GM21447 (cell line): ENCODE data around the gene B2M.
A peak's percentile ranks its signal among the peaks of the same experiment; 100 is the strongest.
"Not testable (repeated sequence)": the region's sequence is repeated elsewhere in the genome, so short reads cannot be mapped to it uniquely, and the experiment has no call there.

ENCODE experiments used
- ATAC-seq: cut with Tn5 transposase; IDR thresholded peaks from one replicate; pipeline ENCODE4 v1.9.1; 2021; ENCODE audit not compliant: unreplicated experiment

Gene B2M

DNA sequence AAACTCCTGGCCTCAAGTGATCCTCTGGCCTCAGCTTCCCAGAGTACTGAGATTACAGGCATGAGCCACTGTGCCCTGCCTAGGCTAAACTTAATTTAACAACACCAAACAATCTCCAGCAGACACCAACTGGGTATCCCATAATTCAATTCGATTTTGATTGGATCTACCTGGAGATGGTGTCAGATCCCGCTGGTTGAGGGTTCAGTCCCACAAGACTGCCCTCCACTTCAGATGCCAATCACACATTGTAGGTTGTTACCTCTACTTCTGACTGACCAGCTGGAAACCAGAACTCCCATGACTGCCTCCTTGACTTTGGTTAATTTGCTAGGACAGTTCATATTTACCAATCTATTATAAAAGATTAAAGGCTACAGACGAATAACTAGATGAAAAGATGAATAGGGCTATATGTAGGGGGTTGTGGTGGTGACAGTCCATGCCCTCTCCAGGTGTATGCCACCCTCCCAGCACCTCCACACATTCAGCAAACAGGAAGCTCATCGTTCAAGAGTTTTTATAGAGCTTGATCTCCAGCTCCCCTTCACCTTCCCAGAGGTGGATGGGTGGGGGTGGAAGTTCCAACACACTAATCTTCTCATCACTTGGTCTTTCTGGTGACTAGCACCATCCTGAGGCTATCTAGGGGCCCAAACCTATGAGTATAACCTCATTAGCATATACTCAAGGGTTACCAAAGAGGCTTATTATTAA, 9.3 kb downstream of the B2M start:
- ATAC-seq: no peak

DNA sequence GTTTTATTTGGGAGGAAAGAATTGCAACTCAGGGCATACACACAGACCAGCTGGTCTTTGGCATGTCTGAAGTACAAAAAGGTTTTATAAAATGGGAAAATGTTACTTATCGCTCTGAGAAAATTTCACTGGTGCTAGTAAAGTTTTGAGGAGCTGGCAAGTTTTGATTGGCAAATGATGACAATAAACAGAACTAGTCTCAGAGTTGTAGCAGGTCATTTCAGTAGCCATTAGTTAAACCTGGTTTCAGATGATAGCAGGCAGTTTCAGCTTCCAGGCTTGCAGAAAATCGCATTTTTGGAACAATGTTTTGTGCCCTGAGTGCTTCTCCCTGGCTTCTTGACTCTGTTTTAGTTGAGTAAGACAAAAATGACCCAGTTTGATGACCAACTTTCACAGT, 10.7 kb downstream of the B2M start:
- ATAC-seq: no peak

DNA sequence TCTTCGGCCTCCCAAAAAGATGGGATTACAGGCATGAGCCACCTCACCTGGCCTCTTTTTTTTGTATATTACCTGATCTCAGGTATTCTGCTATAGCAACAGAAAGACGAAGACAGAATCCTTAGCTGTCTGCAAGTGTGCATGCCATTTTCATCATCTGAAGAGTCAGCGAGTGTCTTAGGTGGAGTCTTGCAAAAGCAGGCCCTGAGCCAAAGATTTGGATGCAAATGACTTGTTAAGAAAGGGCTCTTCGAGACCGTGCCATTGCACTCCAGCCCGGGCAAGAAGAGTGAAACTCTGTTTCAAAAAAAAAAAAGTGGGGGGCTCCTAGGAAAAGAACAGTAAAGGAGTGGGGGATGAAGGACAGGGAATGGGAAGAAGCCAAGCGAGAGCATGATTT, 14.8 kb downstream of the B2M start:
- no peak for ATAC-seq

DNA sequence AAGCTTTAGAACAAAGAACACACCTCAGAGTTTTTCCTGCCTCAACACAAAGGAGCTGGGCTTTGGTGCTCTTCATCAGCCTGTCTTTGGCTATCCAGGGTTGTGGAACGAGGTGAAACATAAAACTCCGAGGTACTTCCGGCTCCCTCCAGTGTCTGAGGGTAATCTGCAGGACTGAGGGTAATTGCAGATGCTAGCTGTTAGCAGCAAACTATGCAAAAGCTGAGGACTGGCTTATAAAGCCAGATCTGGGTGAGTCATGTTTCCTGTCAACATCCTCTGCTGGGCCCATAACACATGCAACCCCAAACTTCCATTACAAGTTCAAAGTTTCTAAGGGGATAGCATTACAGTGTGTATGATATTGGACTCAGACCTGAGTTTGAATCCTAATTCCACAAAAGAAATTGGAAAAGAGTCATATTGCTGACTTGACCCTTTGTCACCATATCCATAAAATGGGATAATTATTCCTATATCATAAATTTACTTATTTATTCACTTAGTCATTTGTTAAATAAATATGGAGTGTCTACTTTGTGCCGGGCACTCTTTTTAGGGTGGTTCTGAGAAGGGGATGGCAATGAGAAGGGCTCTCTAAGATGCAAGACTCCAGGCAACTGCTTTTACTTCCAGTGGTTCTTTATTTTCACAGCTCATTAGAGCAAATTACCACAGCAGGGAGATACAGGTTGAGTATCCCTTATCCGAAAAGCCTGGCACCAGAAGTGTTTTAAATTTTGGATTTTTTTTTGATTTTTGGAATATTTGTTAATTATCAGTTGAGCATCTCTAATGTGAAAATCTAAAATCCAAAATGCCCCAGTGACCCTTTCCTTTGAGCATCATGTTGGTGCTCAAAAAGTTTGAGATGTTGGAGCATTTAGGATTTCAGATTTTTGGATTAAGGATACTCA, 15.5 kb downstream of the B2M start:
- ATAC-seq: peak; percentile 39

DNA sequence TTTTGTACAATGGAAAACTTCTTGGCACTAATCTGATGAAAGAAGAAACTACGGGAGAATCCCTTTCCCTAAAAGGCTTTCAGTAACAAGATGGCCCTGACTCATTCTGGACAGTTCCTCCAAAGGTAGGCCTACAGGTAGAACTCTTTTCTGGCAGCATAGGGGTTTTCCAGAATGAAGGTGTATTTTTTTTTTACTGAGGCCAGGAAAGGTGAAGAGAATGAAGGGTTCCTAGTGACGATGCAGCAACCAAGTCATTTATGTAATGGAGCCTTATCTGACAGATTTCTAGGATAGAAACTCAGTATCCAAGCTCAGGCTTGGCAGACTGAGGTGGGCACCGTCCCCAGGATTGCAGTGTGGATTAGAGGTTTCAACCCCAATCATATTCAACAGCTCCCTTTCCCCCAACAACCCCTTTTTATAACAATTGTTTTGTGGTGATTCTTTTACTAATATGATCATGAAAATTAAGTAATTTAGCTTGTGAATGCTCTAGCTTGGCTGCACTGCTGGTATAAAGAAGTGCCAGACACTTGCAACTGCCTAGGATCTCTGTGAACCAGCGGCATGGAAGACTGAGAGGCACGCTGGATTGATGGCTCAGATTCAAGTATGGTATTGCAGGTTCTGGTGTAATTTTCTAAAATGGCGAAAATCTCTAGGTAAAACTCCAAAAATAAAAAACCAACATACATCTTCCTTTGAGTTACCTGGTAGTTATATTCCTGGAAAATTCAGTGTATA, 16.3 kb downstream of the B2M start:
- ATAC-seq: no peak

DNA sequence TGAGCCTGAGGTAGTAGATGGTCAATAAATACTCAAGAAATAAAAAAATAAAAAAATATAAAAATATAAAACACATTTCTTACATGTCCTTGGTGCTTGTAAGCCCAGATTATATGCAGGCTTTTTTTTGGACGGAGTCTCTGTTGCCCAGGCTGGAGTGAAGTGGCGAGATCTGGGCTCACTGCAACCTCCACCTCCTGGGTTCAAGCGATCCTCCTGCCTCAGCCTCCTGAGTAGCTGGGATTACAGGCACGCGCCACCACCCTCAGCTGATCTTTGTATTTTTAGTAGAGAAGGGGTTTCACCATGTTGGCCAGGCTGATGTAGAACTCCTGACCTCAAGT, 16.9 kb downstream of the B2M start:
- not testable (repeated sequence) for ATAC-seq

DNA sequence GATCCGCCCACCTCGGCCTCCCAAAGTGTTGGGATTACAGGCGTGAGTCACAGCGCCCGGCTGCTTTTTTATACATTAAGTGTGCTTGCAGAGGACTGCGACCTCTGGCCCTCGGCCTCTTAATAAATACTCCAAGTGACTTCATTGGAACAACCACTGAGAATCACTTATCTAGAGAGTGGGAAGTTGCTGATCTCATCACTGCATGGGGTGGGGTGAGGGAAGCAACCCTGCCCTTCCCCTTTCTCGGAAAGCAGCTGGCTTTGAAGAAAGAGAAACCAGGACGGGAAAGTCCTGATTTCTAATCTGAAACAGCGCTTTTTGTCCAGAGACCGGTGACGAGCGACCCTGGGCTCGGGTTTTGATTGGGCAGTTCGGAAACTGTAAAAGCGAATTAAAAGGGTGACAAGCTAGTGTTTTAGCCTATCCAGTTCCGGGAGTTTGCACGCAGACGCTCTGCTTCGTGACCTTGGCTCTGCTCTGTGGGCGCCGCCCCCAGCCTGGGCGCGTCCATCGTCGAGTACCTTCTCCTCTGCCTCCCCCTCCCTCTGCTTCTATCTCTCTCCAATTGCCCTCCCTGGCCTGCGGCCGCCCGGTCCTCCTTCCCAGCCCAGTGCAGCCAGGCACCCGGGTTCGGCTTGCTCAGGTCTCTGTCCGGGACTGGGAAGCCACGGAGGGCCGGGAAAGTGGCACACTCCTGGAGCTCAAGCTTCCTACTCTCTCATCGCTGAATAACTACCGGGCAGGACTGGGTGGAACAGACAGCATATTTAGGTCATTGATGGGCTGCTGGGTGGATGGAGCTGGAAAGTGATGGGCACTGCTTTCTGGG, 17.5 kb downstream of the B2M start:
- peak; percentile 62 for ATAC-seq

DNA sequence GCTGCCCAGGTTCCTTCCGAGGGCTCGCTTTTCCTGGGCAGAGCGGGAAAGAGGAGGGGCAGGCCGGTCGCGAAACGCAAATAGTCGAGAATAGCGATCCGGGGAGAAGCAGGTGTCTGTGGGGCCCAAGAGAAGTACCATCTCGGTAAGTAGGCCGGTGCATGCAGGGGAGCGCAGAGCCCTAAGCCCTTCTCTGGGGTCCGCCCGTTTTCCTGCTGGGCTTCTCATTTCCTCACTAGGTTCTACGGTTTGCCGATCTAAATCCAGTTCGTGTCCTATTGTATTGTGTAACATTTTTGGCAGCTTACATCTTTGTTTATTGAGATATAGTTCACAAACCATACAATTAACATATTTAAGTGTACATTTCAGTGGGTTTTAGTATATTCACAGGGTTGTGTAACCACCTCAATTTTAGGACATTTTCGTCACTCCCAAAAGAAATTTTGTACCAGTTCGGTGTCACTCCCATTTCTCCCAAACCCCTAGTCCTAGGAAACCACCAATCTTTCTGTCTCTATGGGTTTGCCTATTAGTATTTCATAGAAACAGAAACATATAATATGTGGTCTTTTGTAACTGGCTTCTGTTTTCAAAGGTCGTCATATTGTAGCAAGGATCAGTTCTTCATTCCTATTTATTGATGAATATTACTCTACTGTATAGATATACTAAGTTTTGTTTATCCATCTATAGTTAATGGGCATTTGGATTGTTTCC, 18.3 kb downstream of the B2M start:
- no peak for ATAC-seq

DNA sequence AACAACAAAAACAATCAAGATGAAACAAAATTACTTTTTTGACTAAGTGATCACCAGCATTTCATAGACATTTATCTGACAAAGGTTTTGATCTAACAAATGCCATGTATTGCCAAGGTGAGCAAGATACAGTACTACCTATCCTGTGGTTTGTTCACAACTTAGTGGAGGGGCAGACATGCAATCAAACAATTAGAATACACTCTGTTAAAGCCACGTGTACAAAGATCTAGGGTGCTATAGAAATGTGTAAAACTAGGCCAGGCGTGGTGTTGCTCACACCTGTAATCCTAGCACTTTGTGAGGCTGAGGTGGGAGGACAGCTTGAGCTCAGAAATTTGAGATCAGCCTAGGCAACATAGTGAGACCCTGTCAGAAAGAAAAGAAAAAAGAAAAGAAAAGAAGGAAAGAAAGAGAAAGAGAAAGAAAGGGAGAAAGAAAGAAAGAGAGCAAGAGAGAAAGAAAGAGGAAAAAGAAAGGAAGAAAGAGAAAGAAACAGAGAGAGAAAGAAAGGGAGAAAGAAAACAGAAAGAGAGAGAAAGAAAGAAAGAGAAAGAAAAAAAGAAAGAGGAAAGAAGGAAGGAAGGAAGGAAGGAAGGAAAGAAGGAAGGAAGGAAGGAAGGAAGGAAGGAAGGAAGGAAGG, 23.6 kb downstream of the B2M start:
- ATAC-seq: no peak

DNA sequence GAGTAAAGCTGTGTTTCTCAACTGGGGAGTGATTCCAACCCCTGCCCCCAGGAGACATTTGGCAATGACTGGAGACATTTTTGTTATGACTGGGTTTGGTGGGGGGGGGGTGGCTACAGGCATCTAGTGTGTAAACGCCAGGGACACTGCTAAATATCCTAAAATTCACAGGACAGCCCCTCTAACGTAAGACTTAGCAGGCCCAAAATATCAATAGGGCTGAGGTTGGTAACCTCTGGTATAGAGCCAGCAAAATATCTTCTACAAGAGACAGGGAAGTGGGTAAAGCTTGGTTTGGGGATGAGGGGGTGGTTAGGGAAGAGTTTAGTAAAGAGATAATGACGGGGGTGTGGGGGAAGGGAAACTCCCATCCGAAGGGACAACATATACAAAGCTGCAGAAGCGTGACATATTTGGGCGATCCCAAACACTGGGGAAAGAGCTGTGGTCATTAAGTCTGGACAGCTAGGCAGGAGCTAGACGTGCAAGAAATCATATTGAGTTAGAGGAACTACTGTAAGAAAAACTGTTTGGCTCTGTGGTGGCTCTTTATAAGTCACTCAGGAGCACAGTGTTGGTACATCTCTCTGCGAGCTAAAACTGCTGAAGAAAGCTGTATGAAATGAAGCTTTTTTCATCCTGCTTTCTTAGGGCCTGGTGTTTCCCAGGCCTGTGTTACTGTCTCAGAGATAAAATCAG, 24.3 kb downstream of the B2M start:
- no peak for ATAC-seq

DNA sequence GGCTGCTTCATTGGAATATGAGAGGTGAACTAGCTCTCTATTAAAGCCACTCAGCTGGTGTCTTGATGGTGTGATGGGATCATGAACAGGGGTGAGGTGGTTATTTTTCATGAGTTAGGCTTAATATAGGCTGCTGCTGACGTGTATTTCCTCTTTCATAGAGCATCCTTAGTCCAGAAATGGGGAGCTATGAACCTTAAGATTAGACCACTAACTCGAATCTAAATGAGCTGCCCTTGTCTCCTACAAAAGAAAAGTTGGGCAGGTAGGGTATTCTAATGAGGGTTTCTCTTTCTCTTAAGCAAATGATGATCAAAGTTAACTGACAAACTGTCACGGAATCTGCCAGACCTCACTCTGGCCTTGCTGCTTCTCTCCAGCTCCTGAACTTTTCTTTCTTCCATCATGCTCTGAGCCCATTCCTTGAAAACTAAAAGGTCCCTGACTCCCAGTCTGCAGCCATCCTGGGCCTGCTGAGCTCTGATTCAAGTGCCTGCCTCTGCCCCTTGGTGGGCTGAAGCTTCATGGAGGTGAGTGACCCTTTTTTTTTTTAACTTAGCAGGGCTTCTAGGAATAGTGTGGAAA, 25.0 kb downstream of the B2M start, which contains the start of gene TRIM69:
Gene TRIM69 (plus strand): TSS at position 348 of the 585 bp plus-strand sequence. CDS start 177 bp downstream, at position 525.
- ATAC-seq: no peak

DNA sequence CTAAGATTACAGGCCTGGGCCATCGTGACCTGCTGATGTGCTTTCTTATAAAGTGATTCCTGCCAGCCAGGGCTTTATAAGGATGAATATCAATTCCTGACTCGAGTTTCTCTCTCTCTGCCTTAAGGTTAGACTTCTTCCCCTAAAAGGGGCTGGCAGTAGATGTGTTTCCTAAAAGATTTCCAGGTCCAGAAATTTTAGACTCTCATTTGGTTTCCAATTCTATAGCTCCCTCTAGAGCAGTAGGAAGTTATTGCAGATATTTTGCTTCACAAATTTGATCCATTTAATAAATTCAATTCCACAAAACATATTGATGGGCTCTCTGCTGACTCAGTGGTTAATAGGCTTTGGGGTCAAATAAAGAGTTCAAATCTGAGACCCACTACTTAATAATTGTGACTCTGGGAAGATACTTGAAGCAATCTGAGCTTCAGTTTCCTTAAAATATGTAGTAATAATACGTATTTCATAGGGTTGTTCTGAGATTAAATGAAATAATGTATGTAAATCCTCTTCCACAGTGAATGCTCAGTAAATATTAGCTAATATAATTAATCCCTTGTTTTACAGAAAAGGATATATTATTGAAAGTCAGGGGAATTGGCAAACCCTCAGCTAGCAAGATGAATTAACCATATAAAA, 27.1 kb downstream of the B2M start:
- ATAC-seq: no peak

DNA sequence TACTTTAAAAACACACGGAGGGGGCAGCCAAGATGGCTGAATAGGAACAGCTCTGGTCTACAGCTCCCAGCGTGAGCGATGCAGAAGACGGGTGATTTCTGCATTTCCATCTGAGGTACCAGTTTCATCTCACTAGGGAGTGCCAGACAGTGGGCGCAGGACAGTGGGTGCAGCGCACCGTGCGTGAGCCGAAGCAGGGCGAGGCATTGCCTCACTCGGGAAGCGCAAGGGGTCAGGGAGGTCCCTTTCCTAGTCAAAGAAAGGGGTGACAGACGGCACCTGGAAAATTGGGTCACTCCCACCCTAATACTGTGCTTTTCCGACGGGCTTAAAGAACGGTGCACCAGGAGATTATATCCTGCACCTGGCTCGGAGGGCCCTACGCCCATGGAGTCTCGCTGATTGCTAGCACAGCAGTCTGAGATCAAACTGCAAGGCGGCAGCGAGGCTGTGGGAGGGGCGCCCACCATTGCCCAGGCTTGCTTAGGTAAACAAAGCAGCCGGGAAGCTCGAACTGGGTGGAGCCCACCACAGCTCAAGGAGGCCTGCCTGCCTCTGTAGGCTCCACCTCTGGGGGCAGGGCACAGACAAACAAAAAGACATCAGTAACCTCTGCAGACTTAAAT, 28.0 kb downstream of the B2M start:
- ATAC-seq: not testable (repeated sequence)

DNA sequence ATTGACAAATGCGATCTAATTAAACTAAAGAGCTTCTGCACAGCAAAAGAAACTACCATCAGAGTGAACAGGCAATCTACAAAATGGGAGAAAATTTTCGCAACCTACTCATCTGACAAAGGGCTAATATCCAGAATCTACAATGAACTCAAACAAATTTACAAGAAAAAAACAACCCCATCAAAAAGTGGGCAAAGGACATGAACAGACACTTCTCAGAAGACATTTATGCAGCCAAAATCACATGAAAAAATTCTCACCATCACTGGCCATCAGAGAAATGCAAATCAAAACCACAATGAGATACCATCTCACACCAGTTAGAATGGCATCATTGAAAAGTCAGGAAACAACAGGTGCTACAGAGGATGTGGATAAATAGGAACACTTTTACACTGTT, 32.1 kb downstream of the B2M start:
- ATAC-seq: not testable (repeated sequence)

DNA sequence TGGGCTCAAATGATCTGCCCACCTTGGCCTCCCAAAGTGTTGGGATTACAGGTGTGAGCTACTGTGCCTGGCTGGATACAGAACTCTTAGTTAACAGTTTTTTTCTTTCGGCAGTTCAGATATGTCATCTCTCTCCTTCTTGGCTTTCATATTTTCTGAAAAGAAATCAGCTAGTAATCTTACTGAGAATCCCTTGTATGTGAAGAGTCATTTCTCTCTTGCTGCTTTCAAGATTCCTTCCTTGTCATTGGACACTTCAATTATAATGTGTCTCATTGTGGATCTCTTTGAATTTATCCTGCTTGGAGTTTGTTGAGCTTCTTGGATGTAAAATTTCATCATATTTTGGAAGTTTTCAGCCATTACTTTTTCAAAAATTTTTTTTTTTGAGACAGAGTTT, 42.0 kb downstream of the B2M start:
- ATAC-seq: no peak

DNA sequence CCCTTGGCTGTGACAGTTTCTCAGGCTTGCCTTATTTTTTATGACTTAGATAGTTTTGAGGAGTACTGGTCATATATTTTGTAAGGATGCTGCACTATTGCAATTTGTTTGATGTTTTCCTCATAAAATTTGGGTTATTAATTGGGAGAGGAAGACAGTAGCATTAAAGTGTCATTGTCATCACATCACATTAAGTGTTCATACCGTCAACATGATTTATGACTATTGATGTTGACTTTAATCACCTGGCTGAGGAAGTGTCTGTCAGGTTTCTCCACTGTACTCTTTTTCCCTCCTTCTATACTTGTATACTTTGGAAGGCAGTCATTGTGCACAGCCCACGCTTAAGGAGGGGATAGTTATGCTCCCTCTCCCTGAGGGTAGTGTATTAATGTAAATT, 51.9 kb downstream of the B2M start:
- ATAC-seq: no peak

DNA sequence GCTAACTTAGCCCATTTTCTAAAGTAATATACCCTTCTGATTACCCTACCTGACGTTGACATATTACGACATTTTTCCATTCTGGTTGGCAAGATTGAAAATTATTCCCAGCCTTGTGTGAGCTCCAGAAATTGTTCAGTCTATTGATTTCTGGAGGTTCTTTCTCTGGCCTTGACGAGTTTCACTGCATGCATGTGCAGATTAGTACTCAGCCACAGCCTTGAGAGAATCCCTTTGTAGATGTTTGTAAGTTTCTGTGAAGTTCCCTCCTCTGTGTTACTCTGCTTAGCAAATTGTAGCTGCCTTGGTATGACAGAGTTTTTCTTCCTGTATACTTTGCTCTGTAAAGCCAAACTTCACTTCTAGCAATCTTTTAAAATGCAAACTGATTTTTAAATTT, 52.5 kb downstream of the B2M start:
- no peak for ATAC-seq

DNA sequence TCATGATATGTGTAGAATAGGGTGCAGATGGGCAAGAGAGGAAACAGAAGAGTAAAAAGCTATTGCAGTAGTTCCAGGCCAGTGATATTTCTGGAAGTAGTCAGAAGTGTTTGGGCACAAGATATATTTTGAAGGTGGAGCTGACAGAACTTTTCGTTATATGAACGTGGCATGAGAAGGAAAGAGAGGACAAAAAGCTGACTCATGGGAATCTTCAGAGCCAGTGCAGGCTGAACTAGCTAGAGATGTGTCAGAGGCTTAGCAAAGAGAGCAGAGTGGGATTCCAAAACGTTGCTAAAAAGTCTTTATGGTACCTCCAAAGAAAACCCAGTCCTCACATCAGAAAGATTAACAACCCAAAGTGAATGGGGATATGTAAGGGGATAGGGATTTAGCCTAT, 53.7 kb downstream of the B2M start:
- no peak for ATAC-seq
